OCI-LY1 (cell line): ENCODE data around the gene CFAP77.

Source experiments
- EZH2 ChIP-seq: fragments of 200-600 bp; sonication (generic), shearing (Covaris generic); IDR thresholded peaks from 2 replicates; pipeline ENCODE4 v1.8.0; 2017; ENCODE audit warnings: borderline replicate concordance, mixed run types, mild to moderate bottlenecking, antibody characterized with exemption, low read length, moderate library complexity, mixed read lengths
- TF ChIP-seq, protein P1 (sequence below): fragments of 200-600 bp; sonication (generic), shearing (Covaris generic); IDR thresholded peaks from 2 replicates; pipeline ENCODE4 v1.5.1; 2017; ENCODE audit warnings: mild to moderate bottlenecking, antibody characterized with exemption, low read length, moderate library complexity, mixed read lengths

- TF ChIP-seq, protein P1, sequence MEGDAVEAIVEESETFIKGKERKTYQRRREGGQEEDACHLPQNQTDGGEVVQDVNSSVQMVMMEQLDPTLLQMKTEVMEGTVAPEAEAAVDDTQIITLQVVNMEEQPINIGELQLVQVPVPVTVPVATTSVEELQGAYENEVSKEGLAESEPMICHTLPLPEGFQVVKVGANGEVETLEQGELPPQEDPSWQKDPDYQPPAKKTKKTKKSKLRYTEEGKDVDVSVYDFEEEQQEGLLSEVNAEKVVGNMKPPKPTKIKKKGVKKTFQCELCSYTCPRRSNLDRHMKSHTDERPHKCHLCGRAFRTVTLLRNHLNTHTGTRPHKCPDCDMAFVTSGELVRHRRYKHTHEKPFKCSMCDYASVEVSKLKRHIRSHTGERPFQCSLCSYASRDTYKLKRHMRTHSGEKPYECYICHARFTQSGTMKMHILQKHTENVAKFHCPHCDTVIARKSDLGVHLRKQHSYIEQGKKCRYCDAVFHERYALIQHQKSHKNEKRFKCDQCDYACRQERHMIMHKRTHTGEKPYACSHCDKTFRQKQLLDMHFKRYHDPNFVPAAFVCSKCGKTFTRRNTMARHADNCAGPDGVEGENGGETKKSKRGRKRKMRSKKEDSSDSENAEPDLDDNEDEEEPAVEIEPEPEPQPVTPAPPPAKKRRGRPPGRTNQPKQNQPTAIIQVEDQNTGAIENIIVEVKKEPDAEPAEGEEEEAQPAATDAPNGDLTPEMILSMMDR = no peak
- no peak for TF ChIP-seq EZH2
Observed at GRCh38 chr9:132425675-132426062, 15.7 kb downstream of the CFAP77 start.
